HL-60 (cell line): ENCODE data around the gene TMEM72.

Source experiments
- TF ChIP-seq, protein P1 (sequence below): IDR thresholded peaks from 2 replicates; pipeline ENCODE4 v1.6.1; 2012; ENCODE audit warnings: low read depth; ENCODE audit not compliant: insufficient replicate concordance
- TF ChIP-seq, protein P2 (sequence below): IDR thresholded peaks from one replicate; pipeline ENCODE4 v1.5.1; 2011; ENCODE audit warnings: low read length, control low read depth, inconsistent platforms; ENCODE audit not compliant: insufficient read depth

- TF ChIP-seq, protein P1, sequence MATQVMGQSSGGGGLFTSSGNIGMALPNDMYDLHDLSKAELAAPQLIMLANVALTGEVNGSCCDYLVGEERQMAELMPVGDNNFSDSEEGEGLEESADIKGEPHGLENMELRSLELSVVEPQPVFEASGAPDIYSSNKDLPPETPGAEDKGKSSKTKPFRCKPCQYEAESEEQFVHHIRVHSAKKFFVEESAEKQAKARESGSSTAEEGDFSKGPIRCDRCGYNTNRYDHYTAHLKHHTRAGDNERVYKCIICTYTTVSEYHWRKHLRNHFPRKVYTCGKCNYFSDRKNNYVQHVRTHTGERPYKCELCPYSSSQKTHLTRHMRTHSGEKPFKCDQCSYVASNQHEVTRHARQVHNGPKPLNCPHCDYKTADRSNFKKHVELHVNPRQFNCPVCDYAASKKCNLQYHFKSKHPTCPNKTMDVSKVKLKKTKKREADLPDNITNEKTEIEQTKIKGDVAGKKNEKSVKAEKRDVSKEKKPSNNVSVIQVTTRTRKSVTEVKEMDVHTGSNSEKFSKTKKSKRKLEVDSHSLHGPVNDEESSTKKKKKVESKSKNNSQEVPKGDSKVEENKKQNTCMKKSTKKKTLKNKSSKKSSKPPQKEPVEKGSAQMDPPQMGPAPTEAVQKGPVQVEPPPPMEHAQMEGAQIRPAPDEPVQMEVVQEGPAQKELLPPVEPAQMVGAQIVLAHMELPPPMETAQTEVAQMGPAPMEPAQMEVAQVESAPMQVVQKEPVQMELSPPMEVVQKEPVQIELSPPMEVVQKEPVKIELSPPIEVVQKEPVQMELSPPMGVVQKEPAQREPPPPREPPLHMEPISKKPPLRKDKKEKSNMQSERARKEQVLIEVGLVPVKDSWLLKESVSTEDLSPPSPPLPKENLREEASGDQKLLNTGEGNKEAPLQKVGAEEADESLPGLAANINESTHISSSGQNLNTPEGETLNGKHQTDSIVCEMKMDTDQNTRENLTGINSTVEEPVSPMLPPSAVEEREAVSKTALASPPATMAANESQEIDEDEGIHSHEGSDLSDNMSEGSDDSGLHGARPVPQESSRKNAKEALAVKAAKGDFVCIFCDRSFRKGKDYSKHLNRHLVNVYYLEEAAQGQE = no peak
- TF ChIP-seq, protein P2, sequence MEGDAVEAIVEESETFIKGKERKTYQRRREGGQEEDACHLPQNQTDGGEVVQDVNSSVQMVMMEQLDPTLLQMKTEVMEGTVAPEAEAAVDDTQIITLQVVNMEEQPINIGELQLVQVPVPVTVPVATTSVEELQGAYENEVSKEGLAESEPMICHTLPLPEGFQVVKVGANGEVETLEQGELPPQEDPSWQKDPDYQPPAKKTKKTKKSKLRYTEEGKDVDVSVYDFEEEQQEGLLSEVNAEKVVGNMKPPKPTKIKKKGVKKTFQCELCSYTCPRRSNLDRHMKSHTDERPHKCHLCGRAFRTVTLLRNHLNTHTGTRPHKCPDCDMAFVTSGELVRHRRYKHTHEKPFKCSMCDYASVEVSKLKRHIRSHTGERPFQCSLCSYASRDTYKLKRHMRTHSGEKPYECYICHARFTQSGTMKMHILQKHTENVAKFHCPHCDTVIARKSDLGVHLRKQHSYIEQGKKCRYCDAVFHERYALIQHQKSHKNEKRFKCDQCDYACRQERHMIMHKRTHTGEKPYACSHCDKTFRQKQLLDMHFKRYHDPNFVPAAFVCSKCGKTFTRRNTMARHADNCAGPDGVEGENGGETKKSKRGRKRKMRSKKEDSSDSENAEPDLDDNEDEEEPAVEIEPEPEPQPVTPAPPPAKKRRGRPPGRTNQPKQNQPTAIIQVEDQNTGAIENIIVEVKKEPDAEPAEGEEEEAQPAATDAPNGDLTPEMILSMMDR = no peak
Measured at GRCh38 chr10:44983895-44984278, 72.8 kb downstream of the TMEM72 start.
